Activated T-cell treated with anti-CD3 and anti-CD28 coated beads, Interleukin-2, amount 50 U/mL, for 72 hours (primary cell): ENCODE results near the gene RUSF1. TPM values are rescaled to one million over a fixed set of nuclear protein-coding genes. Genes with fewer than 3 reads are reported as not detected.

ENCODE experiments used
- ATAC-seq, 2 donors: fragments of 150-1000 bp; cut with Tn5 transposase; replicated peaks in 1 of 2; 2 replicates each; pipeline ENCODE4 v1.10.0; 2021; ENCODE audit warnings: moderate library complexity in 2 of 2, mild to moderate bottlenecking in 1 of 2
- DNase-seq, 2 donors: peaks; one replicate each; pipeline ENCODE4 v3.0.0; 2021 to 2022; ENCODE audit warnings: mixed read lengths in 1 of 2
- H3K27ac Mint-ChIP-seq: one replicate; pipeline ENCODE4 v1.8.0; 2022; ENCODE audit warnings: mild to moderate bottlenecking, moderate library complexity, mixed read lengths
- H3K27me3 Mint-ChIP-seq: one replicate; pipeline ENCODE4 v1.8.0; 2022; ENCODE audit warnings: low read depth, mixed read lengths
- H3K36me3 Mint-ChIP-seq, 2 donors: one replicate each; pipeline ENCODE4 v1.8.0; 2022; ENCODE audit warnings: mixed read lengths in 2 of 2, mild to moderate bottlenecking in 1 of 2; ENCODE audit not compliant: insufficient read depth in 2 of 2
- H3K4me1 Mint-ChIP-seq: one replicate; pipeline ENCODE4 v1.8.0; 2022; ENCODE audit warnings: low read depth, mixed read lengths
- H3K4me3 Mint-ChIP-seq, 2 donors: one replicate each; pipeline ENCODE4 v1.8.0; 2022; ENCODE audit warnings: mild to moderate bottlenecking in 2 of 2, mixed read lengths in 2 of 2, moderate library complexity in 2 of 2
- H3K9me3 Mint-ChIP-seq, 2 donors: one replicate each; pipeline ENCODE4 v1.8.0; 2022; ENCODE audit warnings: mixed read lengths in 2 of 2
- total RNA-seq, 2 donors: library from RNA; stranded (reverse); gene quantifications; one replicate each; pipeline ENCODE4 v1.2.3, GENCODE V29; 2022

The RUSF1 gene
- total RNA-seq, 2 donors from 2014 or later: 46.8 to 57.4 TPM

GRCh38 chr16:31467858-31468257 lies 40.3 kb downstream of the RUSF1 start:
- Mint-ChIP-seq H3K27ac (no peak overlapping the region), H3K9me3 (no peaks in the 10 kb centered on the region), H3K4me3 (no peak overlapping the region), H3K36me3 (peaks cover 1 to 3% of the 10 kb centered on the region in 2 donors), H3K4me1 (peaks cover 17% of the 10 kb centered on the region), H3K27me3 (peaks cover 19% of the 10 kb centered on the region)
- no peak for ATAC-seq
- no peak for DNase-seq

- DNase-seq (no peak), ATAC-seq (no peak)
- Mint-ChIP-seq H3K27me3 (peaks cover 13% of the 10 kb centered on the region), H3K27ac (no peak overlapping the region), H3K4me1 (peaks cover 11% of the 10 kb centered on the region), H3K36me3 (peaks cover 2 to 3% of the 10 kb centered on the region in 2 donors), H3K4me3 (no peak overlapping the region), H3K9me3 (no peaks in the 10 kb centered on the region)
Measured at GRCh38 chr16:31467151-31467773, 40.9 kb downstream of the RUSF1 start.

- no peak for ATAC-seq
- no peak overlapping the region for H3K4me3 Mint-ChIP-seq
- H3K36me3 Mint-ChIP-seq: peaks cover 2 to 3% of the 10 kb centered on the region in 2 donors
- H3K27me3 Mint-ChIP-seq: peaks cover 7% of the 10 kb centered on the region
- no peak overlapping the region for H3K27ac Mint-ChIP-seq
- H3K9me3 Mint-ChIP-seq: no peaks in the 10 kb centered on the region
- DNase-seq: no peak
- peaks cover 12% of the 10 kb centered on the region for H3K4me1 Mint-ChIP-seq
Measured at GRCh38 chr16:31466381-31466841, 41.8 kb downstream of the RUSF1 start.

- Mint-ChIP-seq H3K27ac (no peak overlapping the region), H3K9me3 (no peaks in the 10 kb centered on the region), H3K4me1 (peaks cover 17% of the 10 kb centered on the region), H3K36me3 (peaks cover 2 to 3% of the 10 kb centered on the region in 2 donors), H3K4me3 (no peak overlapping the region), H3K27me3 (peaks cover 2% of the 10 kb centered on the region)
- no peak for DNase-seq
- ATAC-seq: no peak
Measured at GRCh38 chr16:31465788-31466370, 42.3 kb downstream of the RUSF1 start.

GRCh38 chr16:31464781-31465260 lies 43.4 kb downstream of the RUSF1 start:
- H3K9me3 Mint-ChIP-seq: no peaks in the 10 kb centered on the region
- no peak overlapping the region for H3K4me3 Mint-ChIP-seq
- peaks cover 27% of the 10 kb centered on the region for H3K4me1 Mint-ChIP-seq
- H3K27ac Mint-ChIP-seq: no peak overlapping the region
- H3K36me3 Mint-ChIP-seq: peaks cover 2 to 3% of the 10 kb centered on the region in 2 donors
- DNase-seq (no peak), ATAC-seq (no peak)
- no peaks in the 10 kb centered on the region for H3K27me3 Mint-ChIP-seq

- peaks cover 2 to 3% of the 10 kb centered on the region in 2 donors for H3K36me3 Mint-ChIP-seq
- no peaks in the 10 kb centered on the region for H3K27me3 Mint-ChIP-seq
- peaks cover 27% of the 10 kb centered on the region for H3K4me1 Mint-ChIP-seq
- no peaks in the 10 kb centered on the region for H3K9me3 Mint-ChIP-seq
- H3K27ac Mint-ChIP-seq: no peak overlapping the region
- H3K4me3 Mint-ChIP-seq: no peak overlapping the region
- no peak for ATAC-seq
- DNase-seq: no peak
Measured at GRCh38 chr16:31464348-31464769, 43.8 kb downstream of the RUSF1 start.

- peaks cover 34% of the 10 kb centered on the region for H3K4me1 Mint-ChIP-seq
- H3K9me3 Mint-ChIP-seq: no peaks in the 10 kb centered on the region
- peaks cover 3 to 4% of the 10 kb centered on the region in 2 donors for H3K36me3 Mint-ChIP-seq
- no peak overlapping the region for H3K27ac Mint-ChIP-seq
- DNase-seq: no peak
- H3K4me3 Mint-ChIP-seq: no peak overlapping the region
- ATAC-seq: no peak
- no peaks in the 10 kb centered on the region for H3K27me3 Mint-ChIP-seq
Measured at GRCh38 chr16:31461921-31462804, 46.0 kb downstream of the RUSF1 start.

GRCh38 chr16:31461201-31461920 lies 46.8 kb downstream of the RUSF1 start:
- no peaks in the 10 kb centered on the region for H3K9me3 Mint-ChIP-seq
- H3K36me3 Mint-ChIP-seq: peaks cover 3 to 4% of the 10 kb centered on the region in 2 donors
- H3K27ac Mint-ChIP-seq: no peak overlapping the region
- peaks cover 37% of the 10 kb centered on the region for H3K4me1 Mint-ChIP-seq
- DNase-seq (no peak), ATAC-seq (no peak)
- no peaks in the 10 kb centered on the region for H3K27me3 Mint-ChIP-seq
- peak overlapping the region in 1 of 2 donors; percentile 44 for H3K4me3 Mint-ChIP-seq

GRCh38 chr16:31460582-31461002 lies 47.6 kb downstream of the RUSF1 start:
- Mint-ChIP-seq H3K9me3 (no peaks in the 10 kb centered on the region), H3K27me3 (no peaks in the 10 kb centered on the region), H3K27ac (peak overlapping the region; percentile 94), H3K4me3 (peak overlapping the region; percentile 89 to 90), H3K36me3 (peaks cover 3 to 4% of the 10 kb centered on the region in 2 donors), H3K4me1 (peaks cover 45% of the 10 kb centered on the region)
- ATAC-seq (no peak), DNase-seq (peak in 1 of 2 donors; percentile 33)

- Mint-ChIP-seq H3K36me3 (peaks cover 3 to 4% of the 10 kb centered on the region in 2 donors), H3K4me1 (peaks cover 51% of the 10 kb centered on the region), H3K9me3 (no peaks in the 10 kb centered on the region)
Measured at GRCh38 chr16:31459687-31460581, 48.3 kb downstream of the RUSF1 start.

GRCh38 chr16:31458844-31459686 lies 49.1 kb downstream of the RUSF1 start, which contains the start of gene ARMC5:
TSS of gene ARMC5 (plus strand) at chr16:31459501. CDS start at chr16:31459525, 24 bp downstream.
- DNase-seq: peak; percentile 96 to 98
- no peaks in the 10 kb centered on the region for H3K9me3 Mint-ChIP-seq
- ATAC-seq: peak; percentile 80 to 81
- H3K4me1 Mint-ChIP-seq: peaks cover 52% of the 10 kb centered on the region
- no peaks in the 10 kb centered on the region for H3K27me3 Mint-ChIP-seq
- peak within 1 kb of the TSS; percentile 99 for H3K27ac Mint-ChIP-seq
- peaks cover 3 to 4% of the 10 kb centered on the region in 2 donors for H3K36me3 Mint-ChIP-seq
- peak within 1 kb of the TSS; percentile 89 to 90 for H3K4me3 Mint-ChIP-seq

More at GRCh38 chr16:31459687-31460581, 48.3 kb downstream of the RUSF1 start:
- peak overlapping the region; percentile 89 to 90 for H3K4me3 Mint-ChIP-seq
- DNase-seq: peak; percentile 100
- peak; percentile 83 to 85 for ATAC-seq
- peak overlapping the region; percentile 99 for H3K27ac Mint-ChIP-seq
- no peaks in the 10 kb centered on the region for H3K27me3 Mint-ChIP-seq
